Vagina (tissue), 2 donors: ENCODE measurements around the gene MYH11. TPM values are rescaled to one million over a fixed set of nuclear protein-coding genes. Genes with fewer than 3 reads are reported as not detected.

ENCODE experiments used
- DNase-seq, 2 donors: peaks; one replicate each; pipeline ENCODE4 v3.0.0-alpha.2; 2017; ENCODE audit errors: extremely low spot score in 2 of 2
- H3K27ac ChIP-seq: fragments of 200-600 bp; sonication (generic); one replicate; pipeline ENCODE4 v1.5.1; 2019
- H3K27me3 ChIP-seq: fragments of 200-600 bp; sonication (generic); one replicate; pipeline ENCODE4 v1.5.1; 2019
- H3K36me3 ChIP-seq, 2 donors: fragments of 200-600 bp; sonication (generic); one replicate each; pipeline ENCODE4 v1.5.1; 2017 to 2019
- H3K4me1 ChIP-seq: fragments of 200-600 bp; sonication (generic); one replicate; pipeline ENCODE4 v1.5.1; 2019
- H3K4me3 ChIP-seq, 2 donors: fragments of 200-600 bp; sonication (generic); 1 replicate in 1 of 2; 2 replicates in 1 of 2; pipeline ENCODE4 v1.5.1; 2016 to 2019
- H3K9me3 ChIP-seq: fragments of 200-600 bp; sonication (generic); one replicate; pipeline ENCODE4 v1.5.1; 2019
- POLR2A ChIP-seq, 2 donors: fragments of 450-650 bp; IDR thresholded peaks; one replicate each; pipeline ENCODE4 v1.6.1; 2017; ENCODE audit warnings: antibody characterized with exemption in 2 of 2, mild to moderate bottlenecking in 2 of 2, moderate library complexity in 2 of 2
- POLR2AphosphoS5 ChIP-seq, 2 donors: sonication (generic); formaldehyde crosslinking; IDR thresholded peaks; one replicate each; pipeline ENCODE4 v1.9.0; 2017; ENCODE audit warnings: antibody characterized with exemption in 2 of 2, mild to moderate bottlenecking in 2 of 2, low read depth in 1 of 2; ENCODE audit not compliant: insufficient read depth in 1 of 2
- intact Hi-C: fragments of 100-400 bp; cut with DNase I; formaldehyde crosslinking; loops from one replicate; pipeline ENCODE4 v1.15.1; 2023
- total RNA-seq: library from RNA; depleted of rRNA; stranded (reverse); fragments of >200 nt; gene quantifications from one replicate; pipeline ENCODE4 v1.2.3, GENCODE V29; 2016
- TF ChIP-seq, protein P1 (sequence below), 3 experiments: fragments of 450-650 bp in 2 of 3; fragments of 200-600 bp in 1 of 3; sonication (generic) in 1 of 3; IDR thresholded peaks; one replicate each; pipeline ENCODE4 v1.5.1; 2017 to 2019; ENCODE audit warnings: antibody characterized with exemption in 3 of 3, mild to moderate bottlenecking in 2 of 3, moderate library complexity in 2 of 3

Gene MYH11
- total RNA-seq, 1 donor from 2014 or later: 822 TPM

GRCh38 chr16:15739950-15740349, 116.9 kb downstream of the MYH11 start:
- TF ChIP-seq, protein P1, sequence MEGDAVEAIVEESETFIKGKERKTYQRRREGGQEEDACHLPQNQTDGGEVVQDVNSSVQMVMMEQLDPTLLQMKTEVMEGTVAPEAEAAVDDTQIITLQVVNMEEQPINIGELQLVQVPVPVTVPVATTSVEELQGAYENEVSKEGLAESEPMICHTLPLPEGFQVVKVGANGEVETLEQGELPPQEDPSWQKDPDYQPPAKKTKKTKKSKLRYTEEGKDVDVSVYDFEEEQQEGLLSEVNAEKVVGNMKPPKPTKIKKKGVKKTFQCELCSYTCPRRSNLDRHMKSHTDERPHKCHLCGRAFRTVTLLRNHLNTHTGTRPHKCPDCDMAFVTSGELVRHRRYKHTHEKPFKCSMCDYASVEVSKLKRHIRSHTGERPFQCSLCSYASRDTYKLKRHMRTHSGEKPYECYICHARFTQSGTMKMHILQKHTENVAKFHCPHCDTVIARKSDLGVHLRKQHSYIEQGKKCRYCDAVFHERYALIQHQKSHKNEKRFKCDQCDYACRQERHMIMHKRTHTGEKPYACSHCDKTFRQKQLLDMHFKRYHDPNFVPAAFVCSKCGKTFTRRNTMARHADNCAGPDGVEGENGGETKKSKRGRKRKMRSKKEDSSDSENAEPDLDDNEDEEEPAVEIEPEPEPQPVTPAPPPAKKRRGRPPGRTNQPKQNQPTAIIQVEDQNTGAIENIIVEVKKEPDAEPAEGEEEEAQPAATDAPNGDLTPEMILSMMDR (IDR thresholded peaks at IDR 0.05): no peak
- H3K4me1 ChIP-seq: no peaks in the 10 kb centered on the region
- no peak overlapping the region for H3K27ac ChIP-seq
- no peak overlapping the region for H3K4me3 ChIP-seq
- DNase-seq: no peak
- H3K27me3 ChIP-seq: no peaks in the 10 kb centered on the region
- peaks cover 4 to 46% of the 10 kb centered on the region in 2 donors for H3K36me3 ChIP-seq
- no peaks in the 10 kb centered on the region for H3K9me3 ChIP-seq
- intact Hi-C loops: no loop called here

DNA sequence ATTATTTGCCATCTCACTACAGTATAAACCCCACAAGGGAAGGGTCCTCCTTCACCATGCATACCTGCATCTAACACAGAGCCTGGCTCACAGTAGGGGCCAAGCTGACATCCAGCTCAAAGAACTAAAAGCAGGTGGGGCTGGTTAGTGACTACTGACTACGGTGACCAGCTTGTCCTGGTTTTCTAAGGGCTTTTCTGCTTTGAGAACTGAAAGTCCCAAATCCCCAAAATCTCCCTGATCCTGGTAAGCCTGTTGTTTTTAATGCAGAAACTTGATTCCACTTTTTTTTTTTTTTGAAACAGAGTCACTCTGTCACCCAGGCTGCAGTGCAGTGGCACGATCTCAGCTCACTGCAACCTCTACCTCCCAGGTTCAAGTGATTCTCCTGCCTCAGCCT, 117.4 kb downstream of the MYH11 start:
- intact Hi-C loops: no loop called here
- H3K27ac ChIP-seq: no peak overlapping the region
- H3K9me3 ChIP-seq: no peaks in the 10 kb centered on the region
- no peak for DNase-seq
- H3K4me3 ChIP-seq: no peak overlapping the region
- no peaks in the 10 kb centered on the region for H3K4me1 ChIP-seq
- H3K36me3 ChIP-seq: peaks cover 4 to 43% of the 10 kb centered on the region in 2 donors
- no peaks in the 10 kb centered on the region for H3K27me3 ChIP-seq
- TF ChIP-seq POLR2AphosphoS5 (IDR thresholded peaks at IDR 0.05; ENCODE audit: insufficient read depth in 1 of 2, low read depth in 1 of 2) (no peak), POLR2A (IDR thresholded peaks at IDR 0.05) (no peak)
- TF ChIP-seq, protein P1 (IDR thresholded peaks at IDR 0.05): no peak

DNA sequence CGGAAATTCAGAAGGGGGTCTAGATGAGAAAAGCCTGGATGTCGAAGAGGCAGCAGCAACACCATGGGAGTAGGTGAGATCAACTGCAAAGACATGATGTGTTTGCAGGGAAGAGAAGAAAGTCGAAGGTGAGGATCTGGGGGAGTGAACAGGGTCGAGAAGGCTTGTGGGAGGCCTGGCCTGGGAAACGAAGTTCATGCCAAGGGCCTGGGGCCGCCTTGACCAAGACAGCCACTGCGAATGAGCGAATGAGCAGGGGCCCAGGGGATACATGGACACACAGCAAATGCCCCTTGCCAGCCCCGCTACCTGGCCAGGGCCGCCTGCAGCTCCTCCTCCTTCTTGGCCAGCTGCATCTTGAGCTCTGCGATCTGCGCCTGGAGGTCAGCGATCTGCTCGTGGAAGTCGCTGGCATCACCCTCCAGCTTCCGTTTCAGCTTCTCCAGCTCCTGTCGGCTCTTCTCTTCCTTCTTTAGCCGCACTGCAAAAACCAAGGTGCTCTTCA, 119.6 kb downstream of the MYH11 start:
- intact Hi-C loops: no loop called here
- DNase-seq: no peak
- H3K4me3 ChIP-seq: no peak overlapping the region
- H3K27me3 ChIP-seq: no peaks in the 10 kb centered on the region
- TF ChIP-seq, protein P1 (IDR thresholded peaks at IDR 0.05): no peak
- no peak for TF ChIP-seq POLR2A (IDR thresholded peaks at IDR 0.05)
- no peak for TF ChIP-seq POLR2AphosphoS5 (IDR thresholded peaks at IDR 0.05; ENCODE audit: insufficient read depth in 1 of 2, low read depth in 1 of 2)
- no peak overlapping the region for H3K27ac ChIP-seq
- H3K9me3 ChIP-seq: no peaks in the 10 kb centered on the region
- H3K36me3 ChIP-seq: peaks cover 4 to 34% of the 10 kb centered on the region in 2 donors
- H3K4me1 ChIP-seq: no peaks in the 10 kb centered on the region

DNA sequence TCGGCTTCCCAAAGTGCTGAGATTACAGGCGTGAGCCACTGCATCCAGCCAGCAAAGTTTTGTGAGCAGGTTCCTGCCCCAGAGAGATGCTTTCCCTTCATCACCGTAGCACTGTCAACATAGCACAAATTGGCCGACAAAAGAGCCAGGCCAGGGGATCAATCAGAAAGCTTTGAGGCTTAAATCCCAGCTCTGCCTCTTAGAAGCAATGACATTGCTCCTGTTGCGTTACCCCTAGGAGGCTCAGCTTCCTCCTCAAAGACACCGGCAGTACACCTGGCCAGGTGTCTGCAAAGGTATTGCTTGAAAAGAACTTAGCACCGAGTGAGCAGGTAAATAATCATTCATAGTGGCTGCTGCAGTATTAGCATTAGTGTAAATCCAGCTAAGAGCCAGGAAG, 120.3 kb downstream of the MYH11 start:
- Histone ChIP-seq H3K27ac (no peak overlapping the region), H3K36me3 (peaks cover 4 to 30% of the 10 kb centered on the region in 2 donors), H3K4me3 (no peak overlapping the region), H3K9me3 (no peaks in the 10 kb centered on the region), H3K27me3 (no peaks in the 10 kb centered on the region), H3K4me1 (no peaks in the 10 kb centered on the region)
- TF ChIP-seq POLR2A (IDR thresholded peaks at IDR 0.05) (no peak), POLR2AphosphoS5 (IDR thresholded peaks at IDR 0.05; ENCODE audit: insufficient read depth in 1 of 2, low read depth in 1 of 2) (no peak)
- TF ChIP-seq, protein P1 (IDR thresholded peaks at IDR 0.05): no peak
- no peak for DNase-seq
- intact Hi-C loops: no loop called here

GRCh38 chr16:15735610-15736009, 121.2 kb downstream of the MYH11 start:
- Histone ChIP-seq H3K27ac (no peak overlapping the region), H3K4me3 (no peak overlapping the region), H3K9me3 (no peaks in the 10 kb centered on the region), H3K27me3 (no peaks in the 10 kb centered on the region), H3K4me1 (no peaks in the 10 kb centered on the region), H3K36me3 (peaks cover 4 to 20% of the 10 kb centered on the region in 2 donors)
- DNase-seq: no peak
- no peak for TF ChIP-seq POLR2AphosphoS5 (IDR thresholded peaks at IDR 0.05; ENCODE audit: insufficient read depth in 1 of 2, low read depth in 1 of 2)
- no peak for TF ChIP-seq POLR2A (IDR thresholded peaks at IDR 0.05)
- TF ChIP-seq, protein P1 (IDR thresholded peaks at IDR 0.05): no peak
- intact Hi-C loops: no loop called here
